DND-41 (cell line): ENCODE data around the gene OSCP1.

ENCODE experiments used
- ATAC-seq: fragments of 200-7000 bp; cut with Tn5 transposase; 3 replicates; pipeline ENCODE4 v1.9.1; 2021; ENCODE audit warnings: low read depth; ENCODE audit not compliant: insufficient read depth
- DNase-seq: peaks from one replicate; pipeline ENCODE4 v3.0.0-alpha.2; 2020
- H2AFZ ChIP-seq: 2 replicates; pipeline ENCODE4 v1.6.0; 2012; ENCODE audit warnings: low read depth, low read length
- H3K27ac ChIP-seq: 2 replicates; pipeline ENCODE4 v1.5.1; 2012; ENCODE audit warnings: low read length, inconsistent platforms
- H3K27me3 ChIP-seq: fragments of 200-600 bp; sonication (generic); 2 replicates; pipeline ENCODE4 v1.6.0; 2012; ENCODE audit warnings: low read length, mild to moderate bottlenecking, inconsistent platforms; ENCODE audit not compliant: insufficient read depth, poor library complexity
- H3K36me3 ChIP-seq: 2 replicates; pipeline ENCODE4 v1.5.1; 2012; ENCODE audit warnings: low read length, inconsistent platforms; ENCODE audit not compliant: insufficient read depth
- H3K4me1 ChIP-seq: 2 replicates; pipeline ENCODE4 v1.5.1; 2012; ENCODE audit warnings: mild to moderate bottlenecking, low read length; ENCODE audit not compliant: insufficient read depth
- H3K4me2 ChIP-seq: 2 replicates; pipeline ENCODE4 v1.6.0; 2012; ENCODE audit warnings: mild to moderate bottlenecking, moderate library complexity, low read length, inconsistent platforms; ENCODE audit not compliant: insufficient read depth
- H3K4me3 ChIP-seq, 2 experiments: fragments of 200-600 bp in 1 of 2; shearing (Covaris generic) in 1 of 2; 2 replicates each; pipeline ENCODE4 v1.5.1; 2012 to 2016; ENCODE audit warnings: inconsistent platforms in 2 of 2, low read length in 2 of 2, mild to moderate bottlenecking in 2 of 2, low read depth in 1 of 2, moderate library complexity in 1 of 2
- H3K79me2 ChIP-seq: 2 replicates; pipeline ENCODE4 v1.6.0; 2012; ENCODE audit warnings: low read length, inconsistent platforms; ENCODE audit not compliant: insufficient read depth
- H3K9ac ChIP-seq: 2 replicates; pipeline ENCODE4 v1.6.0; 2012; ENCODE audit warnings: low read depth, mild to moderate bottlenecking, inconsistent platforms, low read length, moderate library complexity
- H3K9me3 ChIP-seq: 2 replicates; pipeline ENCODE4 v1.5.1; 2012; ENCODE audit warnings: low read length, moderate library complexity, mild to moderate bottlenecking, inconsistent platforms; ENCODE audit not compliant: insufficient read depth, severe bottlenecking
- H4K20me1 ChIP-seq: 2 replicates; pipeline ENCODE4 v1.6.0; 2012; ENCODE audit warnings: low read length; ENCODE audit not compliant: insufficient read depth
- EZH2 ChIP-seq: IDR thresholded peaks from 3 replicates; pipeline ENCODE4 v1.6.1; 2012; ENCODE audit warnings: borderline replicate concordance, low read depth, mild to moderate bottlenecking, moderate library complexity, low read length, inconsistent platforms; ENCODE audit not compliant: severe bottlenecking
- TF ChIP-seq, protein P1 (sequence below): IDR thresholded peaks from 2 replicates; pipeline ENCODE4 v1.5.1; 2012; ENCODE audit warnings: borderline replicate concordance, low read length, moderate library complexity, mild to moderate bottlenecking; ENCODE audit not compliant: poor library complexity, severe bottlenecking; ENCODE audit errors: extremely low read depth

The OSCP1 gene

GRCh38 chr1:36406440-36406839 lies 43.8 kb downstream of the OSCP1 start:
- TF ChIP-seq, protein P1, sequence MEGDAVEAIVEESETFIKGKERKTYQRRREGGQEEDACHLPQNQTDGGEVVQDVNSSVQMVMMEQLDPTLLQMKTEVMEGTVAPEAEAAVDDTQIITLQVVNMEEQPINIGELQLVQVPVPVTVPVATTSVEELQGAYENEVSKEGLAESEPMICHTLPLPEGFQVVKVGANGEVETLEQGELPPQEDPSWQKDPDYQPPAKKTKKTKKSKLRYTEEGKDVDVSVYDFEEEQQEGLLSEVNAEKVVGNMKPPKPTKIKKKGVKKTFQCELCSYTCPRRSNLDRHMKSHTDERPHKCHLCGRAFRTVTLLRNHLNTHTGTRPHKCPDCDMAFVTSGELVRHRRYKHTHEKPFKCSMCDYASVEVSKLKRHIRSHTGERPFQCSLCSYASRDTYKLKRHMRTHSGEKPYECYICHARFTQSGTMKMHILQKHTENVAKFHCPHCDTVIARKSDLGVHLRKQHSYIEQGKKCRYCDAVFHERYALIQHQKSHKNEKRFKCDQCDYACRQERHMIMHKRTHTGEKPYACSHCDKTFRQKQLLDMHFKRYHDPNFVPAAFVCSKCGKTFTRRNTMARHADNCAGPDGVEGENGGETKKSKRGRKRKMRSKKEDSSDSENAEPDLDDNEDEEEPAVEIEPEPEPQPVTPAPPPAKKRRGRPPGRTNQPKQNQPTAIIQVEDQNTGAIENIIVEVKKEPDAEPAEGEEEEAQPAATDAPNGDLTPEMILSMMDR: no peak
- TF ChIP-seq EZH2: no peak
- ATAC-seq: no peak

DNA sequence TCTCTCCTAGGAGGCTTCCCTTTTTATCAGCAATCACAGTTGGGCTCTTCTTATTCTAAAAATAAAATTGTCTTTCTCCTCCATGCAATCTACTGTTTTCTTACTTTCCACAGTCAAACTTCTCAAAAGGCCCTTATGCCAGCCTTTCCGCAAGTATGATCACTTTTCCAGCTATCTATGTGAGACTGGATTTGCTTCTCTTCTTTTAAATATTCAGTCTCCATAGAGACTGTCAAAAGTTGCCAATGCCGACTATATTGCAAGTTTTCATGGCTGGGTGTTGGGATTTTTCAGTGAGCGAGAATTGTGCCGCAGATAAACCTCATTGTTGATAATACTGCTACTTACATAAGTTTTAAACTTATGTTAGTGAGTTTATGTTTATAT lies 47.8 kb downstream of the OSCP1 start:
- H3K27me3 ChIP-seq: no peaks in the 10 kb centered on the region
- no peak overlapping the region for H3K4me2 ChIP-seq
- H3K79me2 ChIP-seq: peaks cover 6% of the 10 kb centered on the region
- no peak overlapping the region for H2AFZ ChIP-seq
- H3K27ac ChIP-seq: no peak overlapping the region
- no peaks in the 10 kb centered on the region for H3K9me3 ChIP-seq
- DNase-seq (no peak), ATAC-seq (no peak)
- H4K20me1 ChIP-seq: no peaks in the 10 kb centered on the region
- H3K36me3 ChIP-seq: no peaks in the 10 kb centered on the region
- no peak overlapping the region for H3K4me3 ChIP-seq
- TF ChIP-seq, protein P1: no peak
- TF ChIP-seq EZH2: no peak
- peaks cover 8% of the 10 kb centered on the region for H3K4me1 ChIP-seq
- H3K9ac ChIP-seq: no peak overlapping the region

More at GRCh38 chr1:36406440-36406839, 43.8 kb downstream of the OSCP1 start:
- Histone ChIP-seq H3K4me3 (no peak overlapping the region), H3K36me3 (no peaks in the 10 kb centered on the region), H3K27me3 (no peaks in the 10 kb centered on the region), H3K4me1 (no peaks in the 10 kb centered on the region), H3K79me2 (no peaks in the 10 kb centered on the region), H3K9me3 (no peaks in the 10 kb centered on the region), H4K20me1 (no peaks in the 10 kb centered on the region), H2AFZ (no peak overlapping the region), H3K9ac (no peak overlapping the region), H3K27ac (no peak overlapping the region), H3K4me2 (no peak overlapping the region)
- no peak for DNase-seq

DNA sequence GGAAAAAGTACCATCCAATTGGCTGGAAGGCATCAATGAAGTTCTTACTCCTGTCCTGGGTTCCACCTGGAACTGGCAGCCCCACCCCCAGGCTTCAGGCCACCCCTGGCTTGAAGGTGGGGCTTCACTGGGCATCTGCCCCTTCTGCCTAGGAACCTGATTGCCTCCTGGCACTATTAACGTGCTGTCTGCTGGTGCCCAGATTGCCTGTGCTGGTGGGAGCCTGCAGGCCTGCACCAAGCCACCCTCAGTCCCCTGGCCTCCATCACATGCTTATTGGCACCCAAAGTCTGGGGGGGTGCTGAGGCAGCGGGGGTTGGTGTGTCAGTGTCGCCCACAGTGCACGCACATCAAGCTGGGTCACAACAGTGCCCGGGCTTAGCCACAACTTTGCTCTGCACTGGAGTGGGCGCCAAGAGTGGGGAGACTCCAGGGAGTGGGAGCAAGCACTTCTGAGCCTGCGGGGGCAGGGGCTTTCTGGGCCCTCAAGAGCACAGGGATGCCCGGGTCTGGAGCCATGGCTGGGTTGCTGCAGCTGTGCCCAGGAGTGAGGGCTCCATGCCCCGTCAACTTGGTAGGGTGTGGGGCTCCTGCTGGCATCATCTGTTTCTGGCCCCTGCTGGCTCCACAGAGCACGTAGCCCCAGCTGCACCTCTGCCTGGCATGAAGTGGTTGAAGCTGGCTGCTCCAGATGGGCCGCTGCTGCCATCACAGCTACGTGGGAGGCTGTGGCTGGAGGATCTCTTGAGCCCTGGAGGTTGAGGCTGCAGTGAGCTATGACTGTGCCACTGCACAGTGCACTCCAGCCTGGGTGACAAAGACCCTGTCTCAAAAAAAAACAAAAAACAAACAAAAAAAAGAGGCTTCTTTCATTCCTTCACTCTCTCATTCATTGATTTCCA lies 48.4 kb downstream of the OSCP1 start:
- DNase-seq (no peak), ATAC-seq (no peak)
- no peak for TF ChIP-seq EZH2
- TF ChIP-seq, protein P1: no peak
- Histone ChIP-seq H3K9ac (no peak overlapping the region), H3K27ac (no peak overlapping the region), H2AFZ (no peak overlapping the region), H3K4me1 (peaks cover 12% of the 10 kb centered on the region), H3K4me2 (no peak overlapping the region), H4K20me1 (no peaks in the 10 kb centered on the region), H3K4me3 (no peak overlapping the region), H3K79me2 (peaks cover 13% of the 10 kb centered on the region), H3K9me3 (no peaks in the 10 kb centered on the region), H3K27me3 (no peaks in the 10 kb centered on the region), H3K36me3 (no peaks in the 10 kb centered on the region; the same call in 1 of the 2 replicates)
